Gastroesophageal sphincter (tissue), 3 donors: ENCODE data around the gene LCP2.

Experiments
- CTCF ChIP-seq, 4 experiments: fragments of 200-600 bp in 2 of 4; fragments of 450-650 bp in 2 of 4; sonication (generic) in 1 of 4; IDR thresholded peaks; one replicate each; pipeline ENCODE4 v1.5.1; 2017 to 2019; ENCODE audit warnings: antibody characterized with exemption in 4 of 4, mild to moderate bottlenecking in 2 of 4, moderate library complexity in 2 of 4
- EP300 ChIP-seq: sonication (generic); formaldehyde crosslinking; IDR thresholded peaks from one replicate; pipeline ENCODE4 v1.6.1; 2017; ENCODE audit warnings: antibody characterized with exemption, mild to moderate bottlenecking
- POLR2A ChIP-seq, 2 donors: fragments of 450-650 bp; IDR thresholded peaks; one replicate each; pipeline ENCODE4 v1.6.1; 2017; ENCODE audit warnings: antibody characterized with exemption in 2 of 2, mild to moderate bottlenecking in 2 of 2, moderate library complexity in 1 of 2

- TF ChIP-seq CTCF (IDR thresholded peaks at IDR 0.05) (no peak), POLR2A (IDR thresholded peaks at IDR 0.05) (no peak), EP300 (no peak)
Observed at GRCh38 chr5:170312666-170313065, 15.1 kb upstream of the LCP2 start.
